Camera-type eye (tissue), 1 donor: ENCODE data around the gene IRF7. TPM values are rescaled to one million over a fixed set of nuclear protein-coding genes. Genes with fewer than 3 reads are reported as not detected.

Experiments
- total RNA-seq: library from RNA; depleted of rRNA; stranded (reverse); fragments of >200 nt; gene quantifications from one replicate; pipeline ENCODE4 v1.2.3, GENCODE V29; 2014

Gene IRF7
- total RNA-seq = 12.1 TPM

DNA sequence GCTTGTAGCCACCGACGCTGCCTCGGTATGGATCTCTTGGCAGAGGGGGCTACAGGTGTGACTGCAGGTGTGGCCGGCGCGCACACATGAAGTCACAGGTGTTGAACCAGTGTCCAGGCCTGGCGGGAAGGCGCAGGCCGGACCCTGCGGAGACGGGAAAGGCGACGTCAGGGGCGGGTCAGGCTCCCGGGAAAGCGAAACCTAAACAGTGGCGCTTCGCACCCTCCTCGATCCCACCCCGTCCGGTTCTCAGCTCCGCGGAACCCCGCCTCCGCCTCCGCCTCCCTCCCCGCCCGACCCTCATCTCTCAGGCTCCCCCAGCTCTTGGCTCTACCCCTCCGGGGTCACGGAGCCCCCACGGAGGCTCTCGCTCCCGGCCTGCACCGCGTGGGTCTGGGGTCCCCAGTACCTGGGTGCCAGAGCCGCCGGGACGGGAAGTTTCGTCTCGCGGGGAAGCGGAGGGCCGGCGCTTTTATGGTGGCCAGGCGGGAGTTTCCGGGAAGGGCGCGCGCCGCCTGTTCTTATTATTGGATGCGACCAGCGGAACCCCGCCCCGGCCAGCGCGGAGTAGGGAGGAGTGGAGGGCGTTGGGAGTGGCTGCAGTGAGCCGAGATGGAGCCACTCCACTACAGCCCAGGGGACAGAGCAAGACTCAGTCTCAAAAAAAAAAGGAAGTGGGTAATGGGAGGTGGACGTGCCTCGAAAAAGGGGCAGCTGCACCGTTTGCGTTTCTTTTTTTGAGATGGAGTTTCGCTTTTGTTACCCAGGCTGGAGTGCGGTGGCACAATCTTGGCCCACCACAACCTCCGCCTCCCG is at the start of gene IRF7:
Gene IRF7, minus strand, starts transcription at position 447 of the 816 bp plus-strand sequence. CDS start 586 bp downstream, outside the sequence.

DNA sequence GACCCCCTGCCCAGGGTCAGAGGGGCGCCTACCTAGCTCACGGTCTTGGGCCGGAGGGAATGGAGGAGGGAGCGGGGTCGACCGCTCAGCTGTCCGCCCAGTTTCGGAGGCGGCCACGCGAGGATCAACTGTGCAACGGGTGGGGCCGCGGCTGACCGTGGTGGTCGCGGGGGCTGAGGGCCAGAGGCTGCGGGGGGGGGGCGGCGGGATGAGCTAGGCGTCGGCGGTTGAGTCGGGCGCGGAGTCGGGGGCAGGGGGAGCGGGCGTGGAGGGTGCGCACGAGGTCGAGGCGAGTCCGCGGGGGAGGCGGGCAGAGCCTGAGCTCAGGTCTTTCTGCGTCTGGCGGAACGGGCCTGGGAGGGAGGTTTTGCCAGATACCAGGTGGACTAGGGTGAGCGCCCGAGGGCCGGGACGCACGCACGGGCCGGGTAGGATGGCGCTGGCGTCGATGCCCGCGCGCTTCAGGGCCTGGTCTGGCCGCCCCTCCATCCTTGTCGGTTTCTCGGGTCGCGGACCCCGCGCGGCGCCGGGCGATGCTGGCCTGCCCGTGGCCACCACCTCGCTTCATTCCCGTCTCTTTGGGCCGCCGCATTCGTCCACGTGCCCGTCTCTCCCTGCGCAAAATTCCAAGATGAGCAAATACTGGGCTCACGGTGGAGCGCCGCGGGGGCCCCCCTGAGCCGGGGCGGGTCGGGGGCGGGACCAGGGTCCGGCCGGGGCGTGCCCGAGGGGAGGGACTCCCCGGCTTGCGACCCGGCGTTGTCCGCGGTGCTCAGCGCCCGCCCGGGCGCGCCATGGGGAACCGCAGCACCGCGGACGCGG is 21.0 kb upstream of the IRF7 start, which contains the start of gene DRD4:
Gene DRD4, plus strand, starts transcription at position 759 of the 822 bp plus-strand sequence. Its CDS starts 36 bp downstream, at position 795.

DNA sequence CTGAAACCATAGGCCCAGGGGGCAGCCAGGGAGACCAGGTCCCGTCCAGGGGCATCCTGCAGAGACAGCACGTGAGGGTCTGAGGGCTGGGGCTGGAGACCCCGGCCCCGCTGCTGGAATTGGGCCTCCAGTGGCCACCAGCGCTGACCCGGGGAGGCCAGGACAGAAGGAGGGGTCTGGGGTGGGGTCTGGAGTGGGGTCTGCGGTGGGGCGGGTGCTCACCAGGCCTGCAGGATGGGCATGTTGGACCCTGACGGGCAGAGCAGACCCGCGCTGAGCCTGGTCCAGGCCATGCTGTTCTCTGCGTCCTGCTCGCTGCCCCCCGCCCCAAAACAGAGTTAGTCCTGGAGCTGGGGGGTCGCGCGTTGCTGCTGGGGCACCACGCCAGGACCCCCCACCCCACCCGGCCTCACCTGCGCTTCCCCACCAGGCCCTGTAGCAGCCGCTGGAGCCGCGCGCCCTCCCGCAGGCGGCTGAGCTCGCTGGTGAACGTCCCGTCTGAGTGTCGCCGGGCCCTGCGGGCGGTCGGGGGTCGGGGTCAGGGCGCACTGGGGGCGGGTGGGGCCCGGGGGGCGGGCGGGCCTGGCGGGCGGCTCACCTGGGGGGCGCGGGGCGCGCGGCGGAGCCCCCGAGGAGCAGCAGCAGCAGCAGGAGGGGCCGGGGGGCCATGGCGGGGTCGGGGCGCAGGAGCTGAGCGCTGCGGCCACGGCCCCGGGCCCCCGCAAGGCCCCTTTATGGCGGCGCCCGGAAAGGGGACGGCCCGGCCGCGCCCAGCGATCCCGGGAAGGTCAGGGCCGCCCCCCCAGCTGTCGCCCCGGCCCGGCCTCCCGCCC is 10.9 kb upstream of the IRF7 start, which contains the start of gene SCT:
Gene SCT, minus strand, starts transcription at position 707 of the 833 bp plus-strand sequence. Its CDS starts 38 bp downstream, at position 669.

DNA sequence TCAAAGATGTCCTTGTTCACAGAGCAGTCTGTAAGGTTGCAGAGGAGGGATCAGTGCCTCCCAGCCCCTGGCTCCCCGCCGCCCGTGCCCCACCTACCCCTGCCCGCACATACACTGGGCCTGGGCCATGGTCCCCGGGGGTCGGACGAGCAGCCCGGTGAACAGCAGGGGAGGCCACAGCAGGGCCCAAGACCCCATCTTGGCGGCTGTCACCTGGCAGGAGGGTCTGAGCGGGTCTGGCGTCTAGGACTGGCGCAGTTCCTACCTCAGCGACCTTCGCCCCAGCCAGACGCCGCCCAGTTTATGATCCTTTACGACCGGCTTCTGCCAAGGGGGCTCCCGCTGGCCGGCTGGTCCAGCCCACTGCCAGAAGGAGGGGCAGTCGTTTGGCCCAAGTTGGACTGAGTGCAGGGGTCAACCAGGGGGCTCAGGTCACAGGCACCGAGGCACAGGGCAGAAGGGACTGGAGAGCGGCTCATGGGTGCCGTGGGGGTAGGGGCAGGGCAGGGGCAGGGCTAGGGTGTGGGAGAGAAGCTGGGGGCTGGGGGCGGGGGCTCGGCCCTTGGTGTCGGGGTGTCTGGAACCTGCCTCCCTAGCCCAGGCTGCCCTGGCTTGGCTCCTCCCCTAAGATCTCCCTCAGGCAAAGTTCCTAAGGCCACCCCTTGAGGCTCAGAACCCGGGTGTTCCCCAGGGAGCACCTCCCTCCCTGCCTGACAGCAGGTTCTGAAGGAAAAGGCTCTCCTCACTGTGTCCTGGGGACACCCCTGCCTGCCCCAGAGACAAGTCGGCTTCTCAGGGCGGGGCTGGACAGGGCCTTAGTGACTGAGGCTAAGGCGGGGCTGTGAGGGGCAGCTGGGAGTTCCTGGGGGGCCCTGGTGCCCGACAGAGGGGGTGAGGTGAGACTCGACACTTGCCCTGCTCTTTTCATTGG is 9.2 kb upstream of the IRF7 start, which contains the start of gene CDHR5:
Gene CDHR5, minus strand, starts transcription at position 251 of the 931 bp plus-strand sequence. Its CDS starts 53 bp downstream, at position 198.

DNA sequence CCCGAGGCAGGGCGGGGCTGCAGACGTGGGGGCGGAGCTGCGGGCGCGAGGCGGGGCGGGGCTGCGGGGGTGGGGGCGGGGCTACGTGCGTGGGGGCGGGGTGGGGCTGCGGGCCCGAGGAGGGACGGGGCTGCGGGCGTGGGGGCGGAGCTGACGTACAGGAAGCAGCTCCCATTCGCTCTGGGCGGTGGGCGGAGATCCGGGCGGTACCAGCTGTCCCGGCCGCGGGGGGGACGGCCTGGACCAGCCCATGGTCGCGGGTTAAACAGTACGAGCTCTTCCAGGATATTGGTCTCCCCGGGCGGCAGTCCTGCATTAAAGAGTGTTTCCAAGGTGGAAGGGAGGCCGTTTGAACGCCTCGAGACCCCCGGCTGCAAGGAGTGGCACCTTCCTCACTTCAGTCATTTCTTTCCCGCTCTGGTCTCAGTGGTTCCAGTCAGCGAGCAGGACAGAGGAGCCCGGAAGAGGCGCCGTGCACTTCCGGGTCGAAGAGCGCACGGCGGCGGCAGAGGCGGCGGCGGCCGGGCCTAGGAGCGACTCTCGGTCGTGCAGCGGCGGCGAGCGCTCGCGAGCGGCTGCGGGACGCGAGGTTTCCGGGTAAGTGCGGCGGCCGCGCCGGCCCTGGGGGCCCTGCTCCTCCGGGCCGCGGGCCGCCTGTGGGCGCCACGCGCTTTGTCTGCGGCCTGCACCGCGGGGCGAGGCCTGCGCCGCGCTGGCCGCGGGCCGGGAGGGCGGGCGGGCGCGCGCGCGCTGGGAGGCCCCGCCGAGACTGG is 39.6 kb downstream of the IRF7 start, which contains the start of gene PHRF1:
Gene PHRF1, plus strand, starts transcription at position 475 of the 773 bp plus-strand sequence. CDS start 5,043 bp downstream, outside the sequence.

Other genes starting within 250 kb of the IRF7 start
- gene B4GALNT4, start 246.5 kb downstream of the IRF7 start, total RNA-seq = 71.6 TPM
- gene PKP3, start 221.7 kb downstream of the IRF7 start, total RNA-seq = 5.5 TPM
- 13.3 TPM for gene SIGIRR, start 201.0 kb downstream of the IRF7 start, total RNA-seq
- gene ANO9, start 173.9 kb downstream of the IRF7 start, total RNA-seq = 1.4 TPM
- 36.4 TPM for gene PTDSS2, start 165.7 kb downstream of the IRF7 start, total RNA-seq
- gene RNH1, start 108.7 kb downstream of the IRF7 start, total RNA-seq = 116 TPM
- 26.4 TPM for gene HRAS, start 80.4 kb downstream of the IRF7 start, total RNA-seq
- 1.2 TPM for gene LRRC56, start 78.4 kb downstream of the IRF7 start, total RNA-seq
- 0.33 TPM for gene LMNTD2, start 55.2 kb downstream of the IRF7 start, total RNA-seq
- gene RASSF7, start 55.0 kb downstream of the IRF7 start, total RNA-seq = 10.8 TPM
- gene PHRF1, start 39.5 kb downstream of the IRF7 start, total RNA-seq = 34.7 TPM
- gene CDHR5, start 9.0 kb upstream of the IRF7 start, total RNA-seq = 0.88 TPM
- gene SCT, start 11.2 kb upstream of the IRF7 start, total RNA-seq = not detected
- gene DRD4, start 21.3 kb upstream of the IRF7 start, total RNA-seq = 1.2 TPM
- 31.4 TPM for gene DEAF1, start 79.3 kb upstream of the IRF7 start, total RNA-seq
- gene TMEM80, start 79.9 kb upstream of the IRF7 start, total RNA-seq = 18.5 TPM
- 14.1 TPM for gene EPS8L2, start 90.3 kb upstream of the IRF7 start, total RNA-seq
- 91.0 TPM for gene TALDO1, start 131.5 kb upstream of the IRF7 start, total RNA-seq
- gene GATD1, start 161.5 kb upstream of the IRF7 start, total RNA-seq = 42.8 TPM
- gene CEND1, start 174.1 kb upstream of the IRF7 start, total RNA-seq = 6.4 TPM
- gene SLC25A22, start 182.3 kb upstream of the IRF7 start, total RNA-seq = 27.7 TPM
- 17.8 TPM for gene PIDD1, start 189.3 kb upstream of the IRF7 start, total RNA-seq
- gene RPLP2, start 194.0 kb upstream of the IRF7 start, total RNA-seq = 169 TPM
- 28.0 TPM for gene PNPLA2, start 203.0 kb upstream of the IRF7 start, total RNA-seq
- gene CRACR2B, start 212.0 kb upstream of the IRF7 start, total RNA-seq = 9.5 TPM
- gene CD151, start 217.0 kb upstream of the IRF7 start, total RNA-seq = 149 TPM
- 23.9 TPM for gene POLR2L, start 226.6 kb upstream of the IRF7 start, total RNA-seq
- gene TSPAN4, start 226.9 kb upstream of the IRF7 start, total RNA-seq = 62.2 TPM